Activated CD8-positive, alpha-beta memory T cell treated with anti-CD3 and anti-CD28 coated beads, Interleukin-2, amount 10 ng/mL, durations not matched to agents 7 days and 5 days (primary cell): ENCODE measurements around the gene KCNN2. TPM values are rescaled to one million over a fixed set of nuclear protein-coding genes. Genes with fewer than 3 reads are reported as not detected.

Experiments
- ATAC-seq: fragments of 150-1000 bp; cut with Tn5 transposase; one replicate; pipeline ENCODE4 v1.10.0; 2021; ENCODE audit warnings: moderate library complexity
- CTCF ChIA-PET: fragments of 350-600 bp; sonication (Branson Sonifier 250); formaldehyde crosslinking; loops from one replicate; lab custom pipeline; 2021; ENCODE audit warnings: antibody characterized with exemption; lab: Charles Lee
- DNase-seq: peaks from one replicate; pipeline ENCODE4 v3.0.0-alpha.2; 2020
- H3K27ac Mint-ChIP-seq: one replicate; pipeline ENCODE4 v1.8.0; 2021; ENCODE audit warnings: mild to moderate bottlenecking, mixed read lengths
- H3K27me3 Mint-ChIP-seq: one replicate; pipeline ENCODE4 v1.8.0; 2021; ENCODE audit warnings: mixed read lengths
- H3K36me3 Mint-ChIP-seq: one replicate; pipeline ENCODE4 v1.8.0; 2021; ENCODE audit warnings: mild to moderate bottlenecking, mixed read lengths
- H3K4me1 Mint-ChIP-seq: one replicate; pipeline ENCODE4 v1.8.0; 2021; ENCODE audit warnings: mixed read lengths
- H3K4me3 Mint-ChIP-seq: one replicate; pipeline ENCODE4 v1.8.0; 2021; ENCODE audit warnings: mild to moderate bottlenecking, moderate library complexity, mixed read lengths
- H3K9me3 Mint-ChIP-seq: one replicate; pipeline ENCODE4 v1.8.0; 2022; ENCODE audit warnings: low read depth, mixed read lengths
- total RNA-seq, 2 experiments: library from RNA; stranded (reverse); gene quantifications; one replicate each; pipeline ENCODE4 v1.2.3, GENCODE V29; 2021

The KCNN2 gene
- total RNA-seq, 2 experiments from 2014 or later, result not detected

GRCh38 chr5:114448481-114448880, 86.6 kb downstream of the KCNN2 start:
- H3K4me1 Mint-ChIP-seq, result no peaks in the 10 kb centered on the region
- H3K27ac Mint-ChIP-seq, result no peak overlapping the region
- no peaks in the 10 kb centered on the region for H3K9me3 Mint-ChIP-seq
- DNase-seq, result no peak
- H3K4me3 Mint-ChIP-seq, result no peak overlapping the region
- no peaks in the 10 kb centered on the region for H3K36me3 Mint-ChIP-seq
- H3K27me3 Mint-ChIP-seq, result peaks cover 2% of the 10 kb centered on the region
- CTCF ChIA-PET, result interaction anchor here (1.3 to 2.8 kb wide), 2 partner anchors 768 to 837 kb away, joined by 4 to 19 read pairs; no protein-coding TSS in a partner anchor
- ATAC-seq, result no peak

DNA sequence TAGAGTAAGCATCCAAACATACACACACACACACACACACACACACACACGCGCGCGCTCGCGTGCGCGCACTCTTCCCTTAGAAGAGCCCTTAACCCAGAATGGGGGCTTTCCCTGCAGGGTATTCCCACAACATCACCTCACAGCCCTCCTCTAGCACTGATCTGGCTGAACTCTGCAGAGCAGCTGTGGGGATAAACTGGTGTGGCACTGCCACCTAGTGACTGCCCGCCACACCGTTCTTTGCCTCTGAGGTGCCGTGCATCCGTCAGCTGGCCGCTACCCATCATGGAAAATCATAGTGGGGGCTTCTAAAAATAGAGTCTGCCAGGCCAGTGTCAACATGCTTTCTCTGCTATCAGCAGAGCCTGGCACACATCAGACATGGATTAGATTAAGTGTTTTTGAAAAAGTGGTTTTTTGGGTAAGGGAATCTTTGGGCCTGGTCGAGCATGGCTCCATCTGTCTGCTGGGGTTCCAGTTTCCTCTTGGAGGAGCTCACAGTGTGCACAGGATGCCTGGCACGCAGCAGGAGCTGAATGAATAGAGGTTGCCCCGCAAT, 88.1 kb downstream of the KCNN2 start:
- H3K4me1 Mint-ChIP-seq, result no peaks in the 10 kb centered on the region
- H3K4me3 Mint-ChIP-seq, result no peak overlapping the region
- no peaks in the 10 kb centered on the region for H3K9me3 Mint-ChIP-seq
- H3K27me3 Mint-ChIP-seq, result peaks cover 2% of the 10 kb centered on the region
- CTCF ChIA-PET, result interaction anchor here (1.3 to 2.8 kb wide), 4 partner anchors 10 to 842 kb away, joined by 3 to 19 read pairs (median 4); no protein-coding TSS in a partner anchor
- peak; percentile 57 for DNase-seq
- peak; percentile 77 for ATAC-seq
- H3K27ac Mint-ChIP-seq, result no peak overlapping the region
- H3K36me3 Mint-ChIP-seq, result no peaks in the 10 kb centered on the region

GRCh38 chr5:114450437-114450836, 88.6 kb downstream of the KCNN2 start:
- DNase-seq, result no peak
- no peaks in the 10 kb centered on the region for H3K4me1 Mint-ChIP-seq
- no peak for ATAC-seq
- no peak overlapping the region for H3K4me3 Mint-ChIP-seq
- no peaks in the 10 kb centered on the region for H3K36me3 Mint-ChIP-seq
- CTCF ChIA-PET, result interaction anchor here (1.3 to 2.8 kb wide), 4 partner anchors 9 to 842 kb away, joined by 3 to 19 read pairs (median 4); no protein-coding TSS in a partner anchor
- no peaks in the 10 kb centered on the region for H3K9me3 Mint-ChIP-seq
- no peak overlapping the region for H3K27ac Mint-ChIP-seq
- H3K27me3 Mint-ChIP-seq, result peaks cover 2% of the 10 kb centered on the region

GRCh38 chr5:114458726-114459125, 96.9 kb downstream of the KCNN2 start:
- no peaks in the 10 kb centered on the region for H3K27me3 Mint-ChIP-seq
- CTCF ChIA-PET, result no interaction called here
- H3K36me3 Mint-ChIP-seq, result no peaks in the 10 kb centered on the region
- no peak overlapping the region for H3K4me3 Mint-ChIP-seq
- DNase-seq (no peak), ATAC-seq (no peak)
- no peak overlapping the region for H3K27ac Mint-ChIP-seq
- H3K9me3 Mint-ChIP-seq, result no peaks in the 10 kb centered on the region
- no peaks in the 10 kb centered on the region for H3K4me1 Mint-ChIP-seq

- ATAC-seq (no peak), DNase-seq (no peak)
- Mint-ChIP-seq H3K9me3 (no peaks in the 10 kb centered on the region), H3K4me3 (no peak overlapping the region), H3K4me1 (no peaks in the 10 kb centered on the region), H3K27me3 (no peaks in the 10 kb centered on the region), H3K27ac (no peak overlapping the region), H3K36me3 (no peaks in the 10 kb centered on the region)
- CTCF ChIA-PET, result no interaction called here
Measured at GRCh38 chr5:114467171-114467570, 105.3 kb downstream of the KCNN2 start.

GRCh38 chr5:114467729-114468128, 105.9 kb downstream of the KCNN2 start:
- no peak overlapping the region for H3K27ac Mint-ChIP-seq
- no peaks in the 10 kb centered on the region for H3K9me3 Mint-ChIP-seq
- DNase-seq (no peak), ATAC-seq (no peak)
- no peaks in the 10 kb centered on the region for H3K4me1 Mint-ChIP-seq
- H3K4me3 Mint-ChIP-seq, result no peak overlapping the region
- H3K27me3 Mint-ChIP-seq, result no peaks in the 10 kb centered on the region
- CTCF ChIA-PET, result no interaction called here
- no peaks in the 10 kb centered on the region for H3K36me3 Mint-ChIP-seq

DNA sequence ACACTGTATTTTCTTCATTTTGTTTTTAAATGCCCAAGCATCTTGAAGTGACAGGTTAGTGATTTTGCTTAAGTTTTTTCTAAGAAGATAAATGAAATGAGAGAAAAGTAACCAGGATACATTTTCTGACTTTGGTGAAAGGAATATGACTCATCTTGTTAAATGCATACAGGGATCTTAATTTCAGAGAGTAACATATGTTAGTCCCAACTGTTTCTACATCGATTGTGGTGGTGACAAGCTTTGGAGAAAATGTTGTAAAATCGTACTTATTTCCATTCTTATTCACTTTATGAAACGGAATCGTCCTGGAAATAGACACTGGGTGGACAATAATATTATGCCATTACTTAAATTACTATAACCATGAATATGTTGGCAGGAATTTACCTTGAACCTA, 107.5 kb downstream of the KCNN2 start:
- CTCF ChIA-PET, result no interaction called here

GRCh38 chr5:114471529-114471928, 109.7 kb downstream of the KCNN2 start:
- CTCF ChIA-PET, result no interaction called here
- H3K27ac Mint-ChIP-seq, result no peak overlapping the region
- H3K36me3 Mint-ChIP-seq, result no peaks in the 10 kb centered on the region
- no peaks in the 10 kb centered on the region for H3K27me3 Mint-ChIP-seq
- H3K4me3 Mint-ChIP-seq, result no peak overlapping the region
- no peaks in the 10 kb centered on the region for H3K4me1 Mint-ChIP-seq
- H3K9me3 Mint-ChIP-seq, result no peaks in the 10 kb centered on the region
- ATAC-seq, result no peak
- no peak for DNase-seq

More for the DNA sequence above, 107.5 kb downstream of the KCNN2 start:
- DNase-seq, result no peak
- no peak for ATAC-seq
- Mint-ChIP-seq H3K36me3 (no peaks in the 10 kb centered on the region), H3K4me3 (no peak overlapping the region), H3K27ac (no peak overlapping the region), H3K4me1 (no peaks in the 10 kb centered on the region), H3K9me3 (no peaks in the 10 kb centered on the region), H3K27me3 (no peaks in the 10 kb centered on the region)

- no peaks in the 10 kb centered on the region for H3K4me1 Mint-ChIP-seq
- H3K27me3 Mint-ChIP-seq, result no peaks in the 10 kb centered on the region
- ATAC-seq (no peak), DNase-seq (no peak)
- CTCF ChIA-PET, result no interaction called here
- H3K4me3 Mint-ChIP-seq, result no peak overlapping the region
- no peaks in the 10 kb centered on the region for H3K9me3 Mint-ChIP-seq
- H3K36me3 Mint-ChIP-seq, result no peaks in the 10 kb centered on the region
- no peak overlapping the region for H3K27ac Mint-ChIP-seq
Measured at GRCh38 chr5:114473541-114473940, 111.7 kb downstream of the KCNN2 start.

- Mint-ChIP-seq H3K27me3 (no peaks in the 10 kb centered on the region), H3K27ac (no peak overlapping the region), H3K36me3 (no peaks in the 10 kb centered on the region), H3K4me1 (no peaks in the 10 kb centered on the region), H3K9me3 (no peaks in the 10 kb centered on the region), H3K4me3 (no peak overlapping the region)
- DNase-seq, result no peak
- CTCF ChIA-PET, result no interaction called here
- ATAC-seq, result no peak
Measured at GRCh38 chr5:114477816-114478334, 116.0 kb downstream of the KCNN2 start.

DNA sequence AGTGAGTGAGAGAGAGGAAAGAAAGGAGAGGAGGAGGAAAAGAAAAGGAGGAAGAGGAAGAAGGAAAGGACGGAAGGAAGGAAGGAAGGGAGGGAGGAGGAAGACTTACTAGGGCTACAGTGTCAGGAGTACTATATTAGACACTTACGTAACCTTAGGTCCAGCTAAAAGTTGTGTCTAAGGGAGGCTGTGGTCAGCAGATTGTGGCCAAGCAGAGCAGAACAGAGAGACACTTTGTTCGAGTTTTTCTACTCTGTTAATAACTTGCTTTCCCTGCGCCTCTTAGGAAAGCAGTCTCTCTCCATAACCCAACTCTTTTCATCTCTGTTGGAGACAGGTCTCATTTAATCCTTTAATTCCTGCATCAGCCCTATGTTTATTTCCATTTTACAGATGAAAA, 138.9 kb downstream of the KCNN2 start:
- DNase-seq (no peak), ATAC-seq (no peak)
- no peak overlapping the region for H3K4me3 Mint-ChIP-seq
- H3K9me3 Mint-ChIP-seq, result no peaks in the 10 kb centered on the region
- no peaks in the 10 kb centered on the region for H3K36me3 Mint-ChIP-seq
- no peaks in the 10 kb centered on the region for H3K4me1 Mint-ChIP-seq
- no peak overlapping the region for H3K27ac Mint-ChIP-seq
- no peaks in the 10 kb centered on the region for H3K27me3 Mint-ChIP-seq
- CTCF ChIA-PET, result no interaction called here

- CTCF ChIA-PET, result no interaction called here
- ATAC-seq, result no peak
- Mint-ChIP-seq H3K9me3 (peaks cover 3% of the 10 kb centered on the region), H3K27me3 (no peaks in the 10 kb centered on the region), H3K4me3 (no peak overlapping the region), H3K4me1 (no peaks in the 10 kb centered on the region), H3K36me3 (no peaks in the 10 kb centered on the region), H3K27ac (no peak overlapping the region)
- no peak for DNase-seq
Measured at GRCh38 chr5:114504560-114504959, 142.7 kb downstream of the KCNN2 start.

DNA sequence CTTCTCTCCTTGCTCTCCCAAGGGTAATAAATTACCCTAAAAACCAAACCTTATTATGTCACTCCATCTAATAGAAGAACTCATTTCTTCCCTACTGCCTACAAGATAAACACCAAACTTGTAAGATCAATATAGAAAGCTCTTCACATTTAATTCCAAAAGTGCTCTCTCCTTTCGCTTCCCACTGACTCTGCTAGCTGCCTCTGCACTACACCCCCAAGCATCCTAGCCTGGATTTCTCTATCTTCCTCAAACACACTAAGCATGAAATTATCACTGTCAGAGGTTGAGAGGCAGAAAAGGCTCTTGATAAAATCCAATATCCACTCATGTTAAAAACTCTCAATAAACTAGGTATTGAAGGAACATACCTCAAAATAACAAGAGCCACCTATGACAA, 162.4 kb downstream of the KCNN2 start:
- H3K9me3 Mint-ChIP-seq, result no peaks in the 10 kb centered on the region
- DNase-seq (no peak), ATAC-seq (no peak)
- CTCF ChIA-PET, result no interaction called here
- H3K27ac Mint-ChIP-seq, result no peak overlapping the region
- H3K27me3 Mint-ChIP-seq, result no peaks in the 10 kb centered on the region
- no peaks in the 10 kb centered on the region for H3K4me1 Mint-ChIP-seq
- H3K4me3 Mint-ChIP-seq, result no peak overlapping the region
- no peaks in the 10 kb centered on the region for H3K36me3 Mint-ChIP-seq

DNA sequence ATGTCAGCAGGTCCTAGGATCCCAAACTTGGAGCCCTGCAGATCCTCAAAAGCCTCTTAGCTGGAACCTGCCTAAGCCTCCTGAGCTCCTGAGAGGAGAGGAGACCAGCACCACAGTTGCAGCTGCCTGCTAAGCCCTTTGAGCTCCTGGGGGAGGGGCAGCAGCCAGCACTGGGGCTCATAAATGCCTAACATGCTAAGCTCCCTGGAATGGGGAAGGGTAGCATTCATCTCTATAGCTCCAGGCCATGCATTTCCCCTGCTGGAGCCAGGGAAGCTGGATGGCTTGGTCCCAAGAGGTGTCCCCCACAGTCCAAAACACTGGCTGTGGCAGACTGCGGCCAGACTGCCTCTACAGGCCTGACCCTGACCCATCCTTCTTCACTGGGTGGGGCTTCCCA, 182.7 kb downstream of the KCNN2 start:
- Mint-ChIP-seq H3K27me3 (no peaks in the 10 kb centered on the region), H3K4me3 (no peak overlapping the region), H3K4me1 (no peaks in the 10 kb centered on the region), H3K36me3 (no peaks in the 10 kb centered on the region), H3K27ac (no peak overlapping the region), H3K9me3 (peaks cover 6% of the 10 kb centered on the region)
- no peak for DNase-seq
- no peak for ATAC-seq
- CTCF ChIA-PET, result no interaction called here
